WTC11 (cell line): ENCODE results near the gene TMC1. TPM values are rescaled to one million over a fixed set of nuclear protein-coding genes. Genes with fewer than 3 reads are reported as not detected.

Source experiments
- ATAC-seq: fragments of 200-7000 bp; cut with Tn5 transposase; 2 replicates; pipeline ENCODE4 v1.10.0; 2021; ENCODE audit warnings: mild to moderate bottlenecking, moderate library complexity
- CTCF ChIA-PET: fragments of 300-600 bp; sonication (Branson Sonifier 250); formaldehyde crosslinking; loops from one replicate; lab custom pipeline; 2021; ENCODE audit warnings: antibody characterized with exemption; lab: Charles Lee
- POLR2A ChIA-PET: fragments of 350-600 bp; sonication (Branson Sonifier 250); formaldehyde crosslinking; loops from one replicate; lab custom pipeline; 2021; ENCODE audit warnings: antibody characterized with exemption; lab: Charles Lee
- DNase-seq: peaks from one replicate; pipeline ENCODE4 v3.0.0; 2021; ENCODE audit warnings: low spot score
- H3K27ac Mint-ChIP-seq: 2 replicates; pipeline ENCODE4 v1.8.0; 2021; ENCODE audit warnings: mixed read lengths
- H3K27me3 Mint-ChIP-seq: 2 replicates; pipeline ENCODE4 v1.8.0; 2021; ENCODE audit warnings: low read depth, mild to moderate bottlenecking, moderate library complexity, mixed read lengths
- H3K36me3 Mint-ChIP-seq: 2 replicates; pipeline ENCODE4 v1.8.0; 2021; ENCODE audit warnings: mixed read lengths
- H3K4me1 Mint-ChIP-seq: 2 replicates; pipeline ENCODE4 v1.8.0; 2022; ENCODE audit warnings: mixed read lengths
- H3K4me3 Mint-ChIP-seq: 2 replicates; pipeline ENCODE4 v1.8.0; 2021; ENCODE audit warnings: mild to moderate bottlenecking, moderate library complexity, mixed read lengths
- H3K9me3 Mint-ChIP-seq: 2 replicates; pipeline ENCODE4 v1.8.0; 2021; ENCODE audit warnings: mixed read lengths
- ATF2 ChIP-seq: sonication (generic); formaldehyde crosslinking; IDR thresholded peaks from 2 replicates; pipeline ENCODE4 v1.8.1; 2022; ENCODE audit warnings: low read depth, missing genetic modification reagents, borderline replicate concordance
- CREM ChIP-seq: sonication (generic); formaldehyde crosslinking; IDR thresholded peaks from 2 replicates; pipeline ENCODE4 v1.8.1; 2022; ENCODE audit warnings: mild to moderate bottlenecking, missing genetic modification reagents, moderate library complexity
- E2F1 ChIP-seq: sonication (generic); formaldehyde crosslinking; IDR thresholded peaks from 2 replicates; pipeline ENCODE4 v1.8.0; 2022; ENCODE audit warnings: mild to moderate bottlenecking, missing genetic modification reagents
- ESRRA ChIP-seq: sonication (generic); formaldehyde crosslinking; IDR thresholded peaks from 2 replicates; pipeline ENCODE4 v1.8.1; 2022; ENCODE audit warnings: mild to moderate bottlenecking, missing genetic modification reagents, borderline replicate concordance
- ETV6 ChIP-seq: sonication (generic); formaldehyde crosslinking; IDR thresholded peaks from 2 replicates; pipeline ENCODE4 v1.8.1; 2022; ENCODE audit warnings: mild to moderate bottlenecking, missing genetic modification reagents
- FOXJ3 ChIP-seq: sonication (generic); formaldehyde crosslinking; IDR thresholded peaks from 2 replicates; pipeline ENCODE4 v1.9.0; 2021; ENCODE audit warnings: missing genetic modification reagents, mild to moderate bottlenecking, borderline replicate concordance
- HMGA2 ChIP-seq: fragments of 250-450 bp; sonication (Bioruptor Pico); IDR thresholded peaks from 2 replicates; pipeline ENCODE4 v1.4.0; 2021; ENCODE audit warnings: mild to moderate bottlenecking, moderate library complexity
- KAT7 ChIP-seq: sonication (generic); formaldehyde crosslinking; IDR thresholded peaks from 2 replicates; pipeline ENCODE4 v1.8.1; 2023; ENCODE audit warnings: missing genetic modification reagents, mild to moderate bottlenecking, borderline replicate concordance
- MLX ChIP-seq: sonication (generic); formaldehyde crosslinking; IDR thresholded peaks from 2 replicates; pipeline ENCODE4 v1.8.1; 2023; ENCODE audit warnings: mild to moderate bottlenecking, missing genetic modification reagents, moderate library complexity
- NFATC4 ChIP-seq: fragments of 250-450 bp; sonication (Bioruptor Pico); IDR thresholded peaks from 2 replicates; pipeline ENCODE4 v1.9.0; 2021; ENCODE audit warnings: mild to moderate bottlenecking
- OVOL2 ChIP-seq: fragments of 250-450 bp; sonication (Bioruptor Pico); IDR thresholded peaks from 2 replicates; pipeline ENCODE4 v1.9.0; 2021; ENCODE audit warnings: mild to moderate bottlenecking, borderline replicate concordance
- SP1 ChIP-seq: sonication (generic); formaldehyde crosslinking; conservative IDR thresholded peaks from 2 replicates; pipeline ENCODE4 v1.8.1; 2022; ENCODE audit warnings: missing genetic modification reagents
- TCF7 ChIP-seq: sonication (generic); formaldehyde crosslinking; IDR thresholded peaks from 2 replicates; pipeline ENCODE4 v1.8.0; 2022; ENCODE audit warnings: mild to moderate bottlenecking, low read depth, missing genetic modification reagents, moderate library complexity
- USF2 ChIP-seq: sonication (generic); formaldehyde crosslinking; IDR thresholded peaks from 2 replicates; pipeline ENCODE4 v1.8.1; 2023; ENCODE audit warnings: mild to moderate bottlenecking, missing genetic modification reagents, moderate library complexity
- ZNF396 ChIP-seq: fragments of 250-450 bp; sonication (Bioruptor Pico); IDR thresholded peaks from 2 replicates; pipeline ENCODE4 v1.8.0; 2021; ENCODE audit warnings: mild to moderate bottlenecking, moderate library complexity, borderline replicate concordance
- ZNF512 ChIP-seq: sonication (generic); formaldehyde crosslinking; IDR thresholded peaks from 2 replicates; pipeline ENCODE4 v1.8.1; 2022; ENCODE audit warnings: missing genetic modification reagents, borderline replicate concordance
- ZNF671 ChIP-seq: fragments of 250-450 bp; sonication (Bioruptor Pico); IDR thresholded peaks from 2 replicates; pipeline ENCODE4 v1.8.0; 2021; ENCODE audit warnings: mild to moderate bottlenecking
- ZSCAN18 ChIP-seq: fragments of 250-450 bp; sonication (Bioruptor Pico); IDR thresholded peaks from 2 replicates; pipeline ENCODE4 v2.1.2; 2022; ENCODE audit warnings: mild to moderate bottlenecking, moderate library complexity
- total RNA-seq: library from RNA; stranded (reverse); gene quantifications from 3 replicates; pipeline ENCODE4 v1.2.3, GENCODE V29; 2021
- TF ChIP-seq, protein P1 (sequence below): sonication (generic); formaldehyde crosslinking; IDR thresholded peaks from 2 replicates; pipeline ENCODE4 v1.8.0; 2023; ENCODE audit warnings: mild to moderate bottlenecking, missing genetic modification reagents
- TF ChIP-seq, protein P2 (sequence below): fragments of 250-450 bp; sonication (Bioruptor Pico); IDR thresholded peaks from 2 replicates; pipeline ENCODE4 v1.9.0; 2021; ENCODE audit warnings: mild to moderate bottlenecking

The TMC1 gene
- total RNA-seq, 1 experiment from 2014 or later = 0.31 TPM

DNA sequence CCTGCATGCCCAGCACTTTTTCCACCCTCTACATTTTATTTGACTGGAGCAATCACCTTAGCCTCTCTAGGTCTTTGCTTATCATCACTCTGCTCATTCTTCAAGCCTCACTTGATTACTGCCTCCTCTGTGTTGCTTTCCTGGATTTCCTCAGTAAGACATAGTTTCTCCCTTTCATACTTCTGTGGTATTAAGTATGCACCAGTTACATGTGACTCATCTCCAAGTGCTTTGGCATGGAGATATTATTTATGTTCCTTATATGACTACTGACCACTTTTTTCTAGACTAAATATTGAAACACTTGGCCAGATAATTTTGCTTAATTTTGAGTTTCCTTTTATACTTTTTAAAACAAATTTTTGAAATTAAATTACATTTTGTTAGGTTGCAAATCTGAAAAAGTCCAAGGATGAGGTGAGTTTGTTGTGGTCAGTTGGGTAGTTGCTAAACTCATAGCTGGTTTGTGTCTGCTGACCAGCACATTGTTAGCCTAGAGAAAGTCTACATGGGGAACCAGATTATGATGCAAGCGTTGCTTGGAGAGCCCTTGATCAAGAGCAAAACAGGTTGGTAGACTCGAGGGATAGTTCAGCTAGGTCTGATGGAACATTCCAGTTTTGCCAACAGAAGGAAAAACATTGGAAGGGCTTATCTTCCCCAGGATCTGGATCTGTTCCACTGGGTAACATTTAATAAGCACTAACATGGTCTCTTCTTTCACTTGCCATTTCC, 140.2 kb downstream of the TMC1 start:
- no peak overlapping the region for H3K27ac Mint-ChIP-seq
- CTCF ChIA-PET = no interaction called here

DNA sequence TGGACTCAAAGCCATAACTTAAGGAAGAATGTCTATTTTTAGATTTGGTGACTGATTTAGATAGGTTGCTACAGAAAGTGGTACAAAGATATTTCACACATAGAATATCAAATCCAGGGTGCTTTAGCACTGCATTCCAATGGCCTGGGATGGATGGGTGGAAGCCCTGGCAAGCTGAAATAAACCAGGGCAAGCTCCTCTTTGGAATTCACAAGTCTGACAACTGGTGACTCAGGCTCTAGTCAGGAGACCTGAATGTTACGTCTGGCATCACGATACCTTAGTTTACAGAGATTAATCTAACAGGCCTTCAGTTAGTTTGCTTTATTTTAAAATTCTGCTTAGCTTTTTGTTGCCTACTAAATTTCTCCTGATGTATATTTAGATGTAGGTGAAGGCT, 144.0 kb downstream of the TMC1 start:
- Mint-ChIP-seq H3K4me3 (no peak overlapping the region), H3K9me3 (peaks cover 14% of the 10 kb centered on the region), H3K27ac (no peak overlapping the region), H3K27me3 (no peaks in the 10 kb centered on the region), H3K4me1 (peaks cover 23% of the 10 kb centered on the region), H3K36me3 (no peaks in the 10 kb centered on the region; the same call in 1 of the 2 replicates)
- no peak for ATAC-seq
- no peak for TF ChIP-seq CREM (CRISPR knock-in tag)
- TF ChIP-seq MLX = no peak
- no peak for TF ChIP-seq ETV6 (CRISPR knock-in tag)
- TF ChIP-seq, protein P1, sequence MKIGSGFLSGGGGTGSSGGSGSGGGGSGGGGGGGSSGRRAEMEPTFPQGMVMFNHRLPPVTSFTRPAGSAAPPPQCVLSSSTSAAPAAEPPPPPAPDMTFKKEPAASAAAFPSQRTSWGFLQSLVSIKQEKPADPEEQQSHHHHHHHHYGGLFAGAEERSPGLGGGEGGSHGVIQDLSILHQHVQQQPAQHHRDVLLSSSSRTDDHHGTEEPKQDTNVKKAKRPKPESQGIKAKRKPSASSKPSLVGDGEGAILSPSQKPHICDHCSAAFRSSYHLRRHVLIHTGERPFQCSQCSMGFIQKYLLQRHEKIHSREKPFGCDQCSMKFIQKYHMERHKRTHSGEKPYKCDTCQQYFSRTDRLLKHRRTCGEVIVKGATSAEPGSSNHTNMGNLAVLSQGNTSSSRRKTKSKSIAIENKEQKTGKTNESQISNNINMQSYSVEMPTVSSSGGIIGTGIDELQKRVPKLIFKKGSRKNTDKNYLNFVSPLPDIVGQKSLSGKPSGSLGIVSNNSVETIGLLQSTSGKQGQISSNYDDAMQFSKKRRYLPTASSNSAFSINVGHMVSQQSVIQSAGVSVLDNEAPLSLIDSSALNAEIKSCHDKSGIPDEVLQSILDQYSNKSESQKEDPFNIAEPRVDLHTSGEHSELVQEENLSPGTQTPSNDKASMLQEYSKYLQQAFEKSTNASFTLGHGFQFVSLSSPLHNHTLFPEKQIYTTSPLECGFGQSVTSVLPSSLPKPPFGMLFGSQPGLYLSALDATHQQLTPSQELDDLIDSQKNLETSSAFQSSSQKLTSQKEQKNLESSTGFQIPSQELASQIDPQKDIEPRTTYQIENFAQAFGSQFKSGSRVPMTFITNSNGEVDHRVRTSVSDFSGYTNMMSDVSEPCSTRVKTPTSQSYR = no peak
- no peak for TF ChIP-seq OVOL2 (CRISPR knock-in tag)
- no peak for TF ChIP-seq ZNF671 (CRISPR knock-in tag)
- TF ChIP-seq NFATC4 (CRISPR knock-in tag) = no peak
- TF ChIP-seq ESRRA (CRISPR knock-in tag) = no peak
- TF ChIP-seq TCF7 (CRISPR knock-in tag) = no peak
- TF ChIP-seq E2F1 (CRISPR knock-in tag) = no peak
- TF ChIP-seq FOXJ3 (CRISPR knock-in tag) = no peak
- TF ChIP-seq KAT7 (CRISPR knock-in tag) = no peak
- no peak for TF ChIP-seq ATF2
- TF ChIP-seq, protein P2, sequence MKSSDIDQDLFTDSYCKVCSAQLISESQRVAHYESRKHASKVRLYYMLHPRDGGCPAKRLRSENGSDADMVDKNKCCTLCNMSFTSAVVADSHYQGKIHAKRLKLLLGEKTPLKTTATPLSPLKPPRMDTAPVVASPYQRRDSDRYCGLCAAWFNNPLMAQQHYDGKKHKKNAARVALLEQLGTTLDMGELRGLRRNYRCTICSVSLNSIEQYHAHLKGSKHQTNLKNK (CRISPR knock-in tag) = no peak
- TF ChIP-seq USF2 (CRISPR knock-in tag) = no peak
- no peak for TF ChIP-seq ZNF396 (CRISPR knock-in tag)
- no peak for TF ChIP-seq ZSCAN18
- no peak for TF ChIP-seq SP1 (CRISPR knock-in tag)
- no peak for DNase-seq
- ChIA-PET CTCF (no interaction called here), POLR2A (no interaction called here)

More for the DNA sequence above, 140.2 kb downstream of the TMC1 start:
- TF ChIP-seq ESRRA (CRISPR knock-in tag) = no peak
- TF ChIP-seq ZNF512 (CRISPR knock-in tag) = no peak
- no peak for TF ChIP-seq HMGA2 (CRISPR knock-in tag)
- no peak for TF ChIP-seq NFATC4 (CRISPR knock-in tag)
- TF ChIP-seq KAT7 (CRISPR knock-in tag) = no peak
- POLR2A ChIA-PET = no interaction called here
- Mint-ChIP-seq H3K9me3 (peaks cover 14% of the 10 kb centered on the region), H3K27me3 (no peaks in the 10 kb centered on the region), H3K4me1 (peaks cover 6% of the 10 kb centered on the region; the same call in 1 of the 2 replicates), H3K4me3 (no peak overlapping the region), H3K36me3 (no peaks in the 10 kb centered on the region; the same call in 1 of the 2 replicates)
- no peak for DNase-seq
- no peak for ATAC-seq
